IPS DF 6.9 (cell line): Measurements from ENCODE around the gene CRTC3.

Experiments used
- DNase-seq: peaks from one replicate; pipeline ENCODE4 v3.0.0-alpha.2; 2013; ENCODE audit warnings: low read depth, low spot score
- H3K27ac ChIP-seq: one replicate; pipeline ENCODE4 v1.5.1; 2013; ENCODE audit warnings: low read length, control low read depth
- H3K27me3 ChIP-seq: 2 replicates; pipeline ENCODE4 v1.6.1; 2013; ENCODE audit warnings: mild to moderate bottlenecking, low read length; ENCODE audit not compliant: control insufficient read depth, insufficient read depth
- H3K36me3 ChIP-seq: 2 replicates; pipeline ENCODE4 v1.6.1; 2013; ENCODE audit warnings: low read length; ENCODE audit not compliant: control insufficient read depth, insufficient read depth
- H3K4me1 ChIP-seq: 2 replicates; pipeline ENCODE4 v1.6.1; 2013; ENCODE audit warnings: low read length; ENCODE audit not compliant: control insufficient read depth, insufficient read depth
- H3K4me3 ChIP-seq: 2 replicates; pipeline ENCODE4 v1.5.1; 2013; ENCODE audit warnings: mild to moderate bottlenecking, low read length
- H3K9me3 ChIP-seq: 2 replicates; pipeline ENCODE4 v1.6.1; 2013; ENCODE audit warnings: low read length, inconsistent platforms; ENCODE audit not compliant: control insufficient read depth, insufficient read depth
- WGBS: extraction: QIAGEN DNeasy Blood & Tissue Kit; methylation state at CpG from one replicate; pipeline ENCODE4 v1.1.7; 2013; ENCODE audit warnings: mixed read lengths, missing lambda C conversion rate; ENCODE audit not compliant: insufficient read length, insufficient coverage; 5-methylcytosine and 5-hydroxymethylcytosine counted together

The CRTC3 gene

GRCh38 chr15:90545095-90545494 lies 15.4 kb downstream of the CRTC3 start:
- WGBS, result no CpG with 5 or more reads among the region's 7 CpGs
- DNase-seq, result no peak
- Histone ChIP-seq H3K27ac (no peak overlapping the region), H3K36me3 (no peaks in the 10 kb centered on the region), H3K4me3 (no peak overlapping the region), H3K9me3 (no peaks in the 10 kb centered on the region), H3K27me3 (peaks cover 1% of the 10 kb centered on the region; the same call in 1 of the 2 replicates), H3K4me1 (no peaks in the 10 kb centered on the region)

DNA sequence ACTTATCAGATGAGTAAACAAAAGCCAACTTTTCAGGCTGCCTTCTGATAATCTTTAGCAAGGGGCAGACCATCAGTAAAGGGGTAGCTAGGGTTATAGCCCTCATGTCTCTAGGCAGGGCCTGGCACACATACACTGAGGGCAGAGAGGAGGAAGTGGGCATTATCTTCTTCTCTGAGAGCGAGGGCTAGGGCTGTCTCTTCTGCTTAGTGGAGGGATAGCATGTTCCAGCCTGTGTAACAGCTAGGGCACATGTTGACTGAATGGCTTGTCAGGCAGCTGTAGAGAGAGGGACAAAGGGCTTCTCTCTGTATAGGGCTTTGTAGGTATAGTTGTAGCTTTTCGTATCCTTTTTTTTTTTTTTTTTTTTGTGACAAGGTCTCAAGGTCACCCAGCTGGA lies 17.8 kb downstream of the CRTC3 start:
- no peaks in the 10 kb centered on the region for H3K36me3 ChIP-seq
- H3K27me3 ChIP-seq, result peaks cover 1% of the 10 kb centered on the region; the same call in 1 of the 2 replicates
- H3K4me3 ChIP-seq, result no peak overlapping the region
- no peaks in the 10 kb centered on the region for H3K9me3 ChIP-seq
- no peak overlapping the region for H3K27ac ChIP-seq
- WGBS, result no CpG with 5 or more reads among the region's 2 CpGs
- no peak for DNase-seq
- H3K4me1 ChIP-seq, result no peaks in the 10 kb centered on the region

GRCh38 chr15:90550919-90551318 lies 21.2 kb downstream of the CRTC3 start:
- no peak overlapping the region for H3K4me3 ChIP-seq
- WGBS, result no CpG with 5 or more reads among the region's 6 CpGs
- no peaks in the 10 kb centered on the region for H3K36me3 ChIP-seq
- H3K9me3 ChIP-seq, result no peaks in the 10 kb centered on the region
- H3K27ac ChIP-seq, result no peak overlapping the region
- H3K27me3 ChIP-seq, result peaks cover 1% of the 10 kb centered on the region; the same call in 1 of the 2 replicates
- DNase-seq, result no peak
- H3K4me1 ChIP-seq, result no peaks in the 10 kb centered on the region

- no CpG with 5 or more reads among the region's 8 CpGs for WGBS
Observed at GRCh38 chr15:90552162-90552928, 22.6 kb downstream of the CRTC3 start.

DNA sequence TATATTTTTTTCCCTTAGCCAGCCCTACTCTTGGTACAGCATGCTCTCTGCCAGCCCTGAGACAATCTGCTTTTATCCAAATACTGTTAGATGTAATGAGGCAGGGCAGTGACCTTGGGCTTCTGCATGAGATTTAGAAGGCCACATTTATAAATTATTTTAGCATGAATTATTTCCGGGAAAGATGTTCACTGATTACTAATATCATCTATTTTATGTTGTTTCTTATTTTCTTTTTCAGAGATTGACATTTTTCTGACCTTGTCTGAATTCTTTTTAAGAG lies 23.1 kb downstream of the CRTC3 start:
- Histone ChIP-seq H3K9me3 (no peaks in the 10 kb centered on the region), H3K4me1 (no peaks in the 10 kb centered on the region), H3K4me3 (no peak overlapping the region), H3K36me3 (no peaks in the 10 kb centered on the region), H3K27ac (no peak overlapping the region), H3K27me3 (peaks cover 1% of the 10 kb centered on the region; the same call in 1 of the 2 replicates)
- no peak for DNase-seq
- no CpG with 5 or more reads among the region's 1 CpG for WGBS

More at GRCh38 chr15:90552162-90552928, 22.6 kb downstream of the CRTC3 start:
- H3K36me3 ChIP-seq, result no peaks in the 10 kb centered on the region
- no peaks in the 10 kb centered on the region for H3K9me3 ChIP-seq
- no peak overlapping the region for H3K27ac ChIP-seq
- H3K4me3 ChIP-seq, result no peak overlapping the region
- H3K27me3 ChIP-seq, result peaks cover 1% of the 10 kb centered on the region; the same call in 1 of the 2 replicates
- no peak for DNase-seq
- no peaks in the 10 kb centered on the region for H3K4me1 ChIP-seq

DNA sequence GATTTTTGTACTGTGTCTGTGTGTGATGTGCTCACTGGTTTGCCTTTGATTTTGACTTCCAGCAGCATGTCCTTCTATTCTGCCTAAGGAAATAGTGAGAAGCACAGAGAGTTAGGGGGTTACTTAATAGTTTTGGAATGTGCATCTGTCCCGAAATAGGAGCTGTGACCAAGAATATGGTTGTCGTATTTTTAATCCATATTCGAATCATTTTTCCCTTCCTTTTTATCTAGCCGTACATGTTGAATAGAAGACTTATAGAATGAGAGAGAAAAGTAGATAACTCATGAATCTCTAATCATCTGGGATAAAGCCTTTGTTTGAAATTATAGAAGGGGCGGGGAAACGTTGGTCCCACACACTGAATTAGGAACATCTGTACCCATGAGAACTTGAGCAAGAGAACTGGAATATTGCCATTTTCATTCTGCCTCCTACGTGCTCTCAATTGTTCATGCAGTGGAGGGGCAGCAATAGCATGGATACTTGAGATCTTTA lies 23.6 kb downstream of the CRTC3 start:
- Histone ChIP-seq H3K27me3 (no peaks in the 10 kb centered on the region; the same call in 1 of the 2 replicates), H3K4me1 (no peaks in the 10 kb centered on the region), H3K4me3 (no peak overlapping the region), H3K36me3 (no peaks in the 10 kb centered on the region), H3K27ac (no peak overlapping the region), H3K9me3 (no peaks in the 10 kb centered on the region)
- DNase-seq, result no peak
- no CpG with 5 or more reads among the region's 7 CpGs for WGBS

GRCh38 chr15:90557186-90558084 lies 27.7 kb downstream of the CRTC3 start:
- WGBS, result no CpG with 5 or more reads among the region's 12 CpGs
- no peaks in the 10 kb centered on the region for H3K9me3 ChIP-seq
- no peak overlapping the region for H3K4me3 ChIP-seq

DNA sequence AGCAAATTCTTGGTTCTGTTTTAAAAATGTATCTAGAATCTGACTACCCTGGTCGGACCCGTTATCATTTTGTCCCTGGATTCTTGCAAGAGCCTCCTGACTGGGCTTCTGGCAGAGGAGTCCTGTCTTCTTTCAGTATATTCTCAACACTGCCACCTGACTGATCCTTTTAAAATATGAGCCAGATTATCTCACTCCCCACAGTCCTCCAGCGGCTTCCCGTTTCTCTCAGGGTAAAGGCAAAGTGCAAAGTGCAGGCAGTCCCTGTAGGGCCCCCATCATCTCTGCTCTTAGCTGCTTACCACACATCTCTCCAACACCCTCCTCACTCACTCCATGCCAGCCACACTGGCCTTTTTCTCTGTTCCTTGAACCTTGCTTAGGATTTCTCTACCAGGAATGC lies 28.4 kb downstream of the CRTC3 start:
- Histone ChIP-seq H3K4me1 (no peaks in the 10 kb centered on the region), H3K36me3 (no peaks in the 10 kb centered on the region), H3K27ac (no peak overlapping the region), H3K4me3 (no peak overlapping the region), H3K27me3 (no peaks in the 10 kb centered on the region), H3K9me3 (no peaks in the 10 kb centered on the region)
- WGBS, result no CpG with 5 or more reads among the region's 4 CpGs
- DNase-seq, result no peak

More at GRCh38 chr15:90557186-90558084, 27.7 kb downstream of the CRTC3 start:
- H3K27ac ChIP-seq, result no peak overlapping the region
- DNase-seq, result no peak
- H3K4me1 ChIP-seq, result no peaks in the 10 kb centered on the region
- no peaks in the 10 kb centered on the region for H3K36me3 ChIP-seq
- H3K27me3 ChIP-seq, result no peaks in the 10 kb centered on the region

- Histone ChIP-seq H3K9me3 (no peaks in the 10 kb centered on the region), H3K36me3 (no peaks in the 10 kb centered on the region), H3K4me1 (no peaks in the 10 kb centered on the region), H3K27me3 (no peaks in the 10 kb centered on the region), H3K4me3 (no peak overlapping the region), H3K27ac (no peak overlapping the region)
- no CpG with 5 or more reads among the region's 1 CpG for WGBS
- no peak for DNase-seq
Observed at GRCh38 chr15:90559119-90559518, 29.4 kb downstream of the CRTC3 start.

DNA sequence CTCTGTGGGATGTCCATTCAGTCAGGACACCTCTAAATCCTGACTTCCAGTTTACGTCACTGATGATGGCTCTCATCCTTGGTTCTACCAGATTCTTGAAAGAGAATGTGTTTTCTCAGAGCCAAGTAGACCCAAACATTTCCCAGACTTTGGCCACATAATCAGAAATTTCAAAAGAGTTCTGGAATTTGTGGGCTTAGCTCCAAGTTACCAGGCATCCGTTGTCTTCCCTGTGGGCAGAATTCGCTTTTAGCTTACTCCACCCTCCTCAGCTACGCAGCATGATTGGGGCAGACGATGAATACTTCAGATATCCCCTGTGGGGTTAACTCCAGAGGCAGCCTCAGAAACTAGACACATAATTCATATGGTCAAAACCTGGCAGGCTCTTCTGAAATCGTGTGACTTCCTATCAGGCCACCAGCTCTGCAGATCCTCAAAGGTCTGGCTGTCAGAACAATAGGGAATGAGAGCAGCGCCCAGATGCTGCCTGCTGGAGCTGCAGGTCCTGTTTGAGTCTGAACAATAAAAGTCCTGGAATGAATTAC lies 30.6 kb downstream of the CRTC3 start:
- H3K36me3 ChIP-seq, result no peaks in the 10 kb centered on the region
- H3K4me3 ChIP-seq, result no peak overlapping the region
- H3K9me3 ChIP-seq, result no peaks in the 10 kb centered on the region
- no peaks in the 10 kb centered on the region for H3K4me1 ChIP-seq
- DNase-seq, result no peak
- H3K27ac ChIP-seq, result no peak overlapping the region
- H3K27me3 ChIP-seq, result no peaks in the 10 kb centered on the region
- WGBS, result no CpG with 5 or more reads among the region's 7 CpGs
